Measurements from ENCODE around the gene MYBPC2.

MYBPC2 gene

DNA sequence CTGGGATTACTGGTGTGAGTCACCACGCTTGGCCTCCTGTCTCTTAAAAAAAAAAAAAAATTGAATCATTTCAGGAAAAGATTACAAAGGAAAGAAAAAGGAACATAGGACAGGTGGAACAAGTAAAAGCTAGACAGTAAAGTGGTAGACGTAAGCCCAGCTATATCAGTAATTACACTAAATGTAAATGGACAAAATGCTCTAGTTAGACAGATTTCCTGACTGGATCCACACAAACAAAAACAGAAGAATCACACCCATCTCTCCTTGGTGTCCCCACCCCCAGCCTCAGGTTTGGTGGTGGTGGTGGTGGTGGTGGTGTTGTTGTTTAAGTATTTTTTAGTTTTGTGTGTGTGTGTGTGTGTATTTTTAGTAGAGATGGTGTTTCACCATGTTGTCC is 20.3 kb upstream of the MYBPC2 start:
- no peak for DNase-seq

DNA sequence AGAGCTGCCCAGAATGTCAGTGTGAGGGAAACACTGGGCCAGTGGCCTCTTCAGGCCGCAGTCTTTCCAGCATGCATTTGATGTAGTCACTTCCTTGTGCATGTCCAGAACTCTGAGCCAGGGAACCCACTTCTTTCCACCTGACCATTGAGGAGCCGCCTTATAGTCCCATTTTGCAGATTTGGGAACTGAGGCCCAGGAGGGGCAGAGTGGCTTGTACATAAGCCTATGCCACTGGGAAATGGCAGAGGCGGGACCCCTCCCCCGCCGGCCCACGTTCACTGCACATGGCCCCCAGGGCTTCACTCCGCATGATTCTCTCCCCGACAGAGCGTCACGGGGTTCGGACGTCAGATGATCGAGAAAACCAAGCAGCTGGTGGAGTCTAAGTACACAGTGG is 19.6 kb upstream of the MYBPC2 start:
- DNase-seq = no peak

DNA sequence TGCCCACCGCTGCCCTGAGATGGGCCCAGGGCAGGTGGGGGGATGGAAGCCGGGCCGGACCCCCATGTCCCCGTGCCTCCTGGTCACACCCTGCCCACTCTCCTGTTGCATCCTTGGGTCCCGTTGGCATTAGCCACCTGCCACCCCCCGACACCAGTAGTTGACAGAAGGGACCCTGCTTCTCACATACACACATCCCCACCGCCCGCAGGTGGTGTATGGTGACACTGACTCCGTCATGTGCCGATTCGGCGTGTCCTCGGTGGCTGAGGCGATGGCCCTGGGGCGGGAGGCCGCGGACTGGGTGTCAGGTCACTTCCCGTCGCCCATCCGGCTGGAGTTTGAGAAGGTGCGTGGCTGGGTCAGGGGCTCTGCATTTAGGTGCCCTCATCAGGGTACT is 19.2 kb upstream of the MYBPC2 start:
- DNase-seq = no peak

DNA sequence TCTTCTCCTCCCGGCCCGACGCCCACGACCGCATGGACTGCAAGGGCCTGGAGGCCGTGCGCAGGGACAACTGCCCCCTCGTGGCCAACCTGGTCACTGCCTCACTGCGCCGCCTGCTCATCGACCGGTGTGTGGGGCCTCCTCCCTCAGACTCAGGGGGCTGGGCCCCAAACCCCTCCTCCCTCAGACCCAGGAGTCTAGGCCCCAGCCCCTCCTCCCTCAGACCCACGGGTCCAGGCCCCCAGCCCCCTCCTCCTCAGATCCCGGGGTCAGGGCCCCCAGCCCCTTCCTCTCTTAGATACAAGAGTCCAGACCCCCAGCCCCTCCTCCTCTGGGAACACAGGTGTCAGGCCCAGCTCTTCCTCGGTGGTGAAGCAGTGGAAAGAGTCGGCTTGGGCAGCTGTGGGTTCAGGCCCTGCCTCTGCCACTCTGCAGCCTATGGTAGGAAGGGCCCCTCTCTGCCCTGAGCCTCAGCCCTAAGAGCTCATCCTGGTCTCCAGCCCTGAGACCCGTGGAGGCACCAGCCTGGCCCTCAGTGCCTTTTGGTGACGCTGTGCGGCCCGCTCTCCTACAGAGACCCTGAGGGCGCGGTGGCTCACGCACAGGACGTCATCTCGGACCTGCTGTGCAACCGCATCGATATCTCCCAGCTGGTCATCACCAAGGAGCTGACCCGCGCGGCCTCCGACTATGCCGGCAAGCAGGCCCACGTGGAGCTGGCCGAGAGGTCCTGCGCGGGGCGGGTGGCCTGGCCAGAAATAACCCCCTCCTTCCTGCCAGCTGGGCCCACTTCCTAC is 17.6 kb upstream of the MYBPC2 start:
- peak; percentile 68 for DNase-seq

DNA sequence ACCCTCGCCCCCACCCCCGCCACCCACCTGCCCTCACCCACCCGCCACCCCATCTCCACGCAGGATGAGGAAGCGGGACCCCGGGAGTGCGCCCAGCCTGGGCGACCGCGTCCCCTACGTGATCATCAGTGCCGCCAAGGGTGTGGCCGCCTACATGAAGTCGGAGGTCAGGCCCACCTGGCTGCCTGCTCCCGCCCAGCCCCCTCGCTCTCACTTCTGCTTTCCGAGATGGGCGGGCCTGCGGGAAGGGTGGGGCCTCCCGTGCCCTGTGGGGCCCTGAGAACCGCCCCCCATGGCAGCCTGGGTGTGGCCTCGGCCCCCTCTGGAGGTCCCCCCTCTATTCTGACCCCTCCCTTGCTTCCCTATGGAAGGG is 17.0 kb upstream of the MYBPC2 start:
- peak; percentile 13 for DNase-seq

DNA sequence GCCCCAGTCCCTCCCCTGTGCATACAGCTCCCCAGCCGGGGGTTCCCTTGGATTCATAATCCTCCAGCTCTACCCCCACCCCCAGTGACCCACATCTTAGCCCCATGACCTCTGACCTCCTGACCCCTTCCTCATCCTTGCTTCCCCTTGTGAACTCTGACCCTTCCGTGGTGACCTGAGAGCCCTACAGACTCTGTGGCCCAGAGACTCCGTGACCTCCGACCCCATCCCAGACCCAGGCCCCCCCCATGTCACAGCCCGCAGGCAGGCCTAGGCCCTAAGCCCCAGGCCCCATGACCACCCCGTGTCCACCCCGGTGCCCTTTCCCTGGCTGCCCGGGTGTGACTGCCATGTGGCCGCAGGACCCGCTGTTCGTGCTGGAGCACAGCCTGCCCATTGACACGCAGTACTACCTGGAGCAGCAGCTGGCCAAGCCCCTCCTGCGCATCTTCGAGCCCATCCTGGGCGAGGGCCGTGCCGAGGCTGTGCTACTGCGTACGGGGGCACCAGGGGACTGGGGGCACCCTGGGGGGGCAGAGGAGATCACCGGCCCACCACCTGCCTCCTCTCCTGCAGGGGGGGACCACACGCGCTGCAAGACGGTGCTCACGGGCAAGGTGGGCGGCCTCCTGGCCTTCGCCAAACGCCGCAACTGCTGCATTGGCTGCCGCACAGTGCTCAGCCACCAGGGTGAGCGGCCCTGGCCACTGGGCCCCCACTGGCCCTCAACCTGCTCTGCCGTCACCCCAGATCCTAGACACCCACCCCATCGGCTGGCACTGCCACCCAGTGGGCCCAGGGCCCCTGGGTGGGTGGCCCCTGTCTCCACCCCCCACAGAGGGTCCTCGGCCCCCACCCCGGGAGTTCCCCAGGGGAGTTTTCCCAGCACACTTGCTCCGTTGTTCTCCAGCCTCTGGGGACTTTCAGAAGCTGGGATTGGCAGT is 16.4 kb upstream of the MYBPC2 start:
- no peak for DNase-seq

DNA sequence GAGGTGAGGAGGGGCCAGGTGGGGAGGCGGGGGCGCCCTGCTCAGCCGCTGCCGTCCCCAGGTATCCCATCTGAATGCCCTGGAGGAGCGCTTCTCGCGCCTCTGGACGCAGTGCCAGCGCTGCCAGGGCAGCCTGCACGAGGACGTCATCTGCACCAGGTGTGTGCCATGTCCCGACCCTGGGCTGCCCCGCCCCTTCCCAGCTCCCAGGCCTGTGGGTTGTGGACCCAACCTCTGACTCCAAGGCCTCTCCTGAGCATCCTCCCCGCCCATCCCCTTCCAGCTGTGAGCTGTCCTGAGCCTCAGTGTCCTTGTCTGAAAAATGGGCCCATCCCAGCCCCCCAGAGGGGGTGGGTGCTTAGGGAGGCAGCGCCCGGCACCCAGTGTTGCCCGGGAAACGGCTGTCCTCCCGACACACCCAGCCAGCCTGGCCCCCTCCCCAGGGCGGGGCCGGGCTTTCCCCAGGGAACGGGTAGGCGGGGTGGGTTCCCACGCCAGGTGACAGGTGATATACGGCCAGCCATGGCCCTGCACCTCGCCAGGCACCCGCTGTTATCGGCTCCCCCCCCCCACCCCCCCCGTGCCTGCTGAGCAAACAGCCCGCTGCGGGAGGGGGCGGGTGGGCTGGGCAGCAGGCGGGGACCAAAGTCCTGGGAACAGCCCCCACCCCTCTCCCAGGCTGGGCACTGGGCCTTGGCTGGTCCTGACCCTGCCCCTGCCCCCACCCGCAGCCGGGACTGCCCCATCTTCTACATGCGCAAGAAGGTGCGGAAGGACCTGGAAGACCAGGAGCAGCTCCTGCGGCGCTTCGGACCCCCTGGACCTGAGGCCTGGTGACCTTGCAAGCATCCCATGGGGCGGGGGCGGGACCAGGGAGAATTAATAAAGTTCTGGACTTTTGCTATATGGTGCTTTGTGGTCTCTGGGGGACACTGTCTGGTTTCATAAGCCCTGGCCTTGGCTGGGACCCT is 15.3 kb upstream of the MYBPC2 start:
- DNase-seq = no peak

DNA sequence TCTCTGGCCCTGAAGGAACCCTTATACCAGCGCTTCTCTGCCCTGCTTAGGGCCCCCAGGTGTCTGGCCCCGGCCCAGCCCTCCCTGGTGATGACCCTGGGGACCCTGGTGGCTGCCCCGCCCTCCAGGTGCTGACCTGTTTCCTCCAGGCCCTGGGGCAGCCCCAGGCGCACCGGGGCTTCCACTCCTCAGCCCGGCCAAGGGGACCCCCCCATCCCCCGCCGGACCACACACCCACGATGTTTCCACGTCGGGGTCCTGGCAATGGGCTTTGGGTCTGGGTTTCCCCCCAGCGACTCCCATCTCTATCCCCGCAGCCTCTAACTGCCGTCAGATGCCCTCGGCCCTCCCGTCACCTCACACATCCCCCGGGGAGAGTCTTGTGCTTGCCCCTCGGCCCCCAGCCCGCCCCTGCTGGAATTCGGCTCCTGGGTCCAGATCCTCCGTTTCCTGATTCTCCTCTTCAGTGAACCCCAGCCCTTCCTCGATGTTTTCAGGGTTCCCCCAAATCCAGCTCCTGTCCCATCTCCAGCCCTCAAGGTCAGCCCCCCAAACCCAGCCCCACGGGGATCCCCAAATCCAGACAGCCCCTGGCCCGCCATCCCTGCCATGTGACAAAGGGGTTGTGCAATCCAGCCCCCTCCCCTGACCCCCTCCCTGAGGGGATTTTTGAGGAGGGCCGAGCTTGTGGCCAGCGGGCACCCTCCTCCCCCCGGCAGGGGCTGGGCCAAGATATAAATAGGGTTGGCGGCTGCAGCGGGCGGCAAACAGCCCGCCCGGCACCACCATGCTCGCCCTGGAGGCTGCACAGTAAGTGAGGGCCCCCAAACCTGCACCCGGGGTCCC is 14.3 kb upstream of the MYBPC2 start, which contains the start of gene SPIB:
TSS of gene SPIB (plus strand) at position 763 of the 846 bp plus-strand sequence. CDS start at position 788, 25 bp downstream.
- no peak for DNase-seq

DNA sequence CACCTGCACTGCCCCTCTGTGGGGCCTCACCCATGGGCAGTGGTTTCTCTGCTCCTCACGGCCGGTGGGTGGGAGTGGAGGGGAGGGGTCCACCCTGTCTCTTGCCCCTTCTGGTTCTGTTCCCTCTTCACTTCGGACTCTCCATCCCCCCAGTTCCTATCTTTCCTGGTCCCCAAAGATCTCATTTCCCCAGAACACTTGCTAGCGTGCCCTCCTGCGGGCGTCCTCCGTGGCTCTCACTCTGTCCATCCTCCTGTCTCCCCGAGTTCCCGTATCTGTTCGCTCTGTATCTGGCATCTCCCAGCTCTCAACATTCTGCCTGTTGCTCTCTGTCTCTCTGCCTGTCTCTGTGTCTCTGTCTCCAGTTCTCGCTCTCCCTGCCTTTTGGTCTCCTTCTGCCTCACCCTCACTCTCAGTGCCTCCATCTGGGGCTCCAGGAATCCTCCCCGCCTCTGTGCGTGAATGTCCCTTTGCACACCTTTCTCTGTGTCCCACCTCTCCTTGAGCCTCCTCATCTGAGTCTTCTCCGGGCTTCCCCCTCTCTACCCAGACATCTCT is 13.6 kb upstream of the MYBPC2 start:
- DNase-seq = no peak

DNA sequence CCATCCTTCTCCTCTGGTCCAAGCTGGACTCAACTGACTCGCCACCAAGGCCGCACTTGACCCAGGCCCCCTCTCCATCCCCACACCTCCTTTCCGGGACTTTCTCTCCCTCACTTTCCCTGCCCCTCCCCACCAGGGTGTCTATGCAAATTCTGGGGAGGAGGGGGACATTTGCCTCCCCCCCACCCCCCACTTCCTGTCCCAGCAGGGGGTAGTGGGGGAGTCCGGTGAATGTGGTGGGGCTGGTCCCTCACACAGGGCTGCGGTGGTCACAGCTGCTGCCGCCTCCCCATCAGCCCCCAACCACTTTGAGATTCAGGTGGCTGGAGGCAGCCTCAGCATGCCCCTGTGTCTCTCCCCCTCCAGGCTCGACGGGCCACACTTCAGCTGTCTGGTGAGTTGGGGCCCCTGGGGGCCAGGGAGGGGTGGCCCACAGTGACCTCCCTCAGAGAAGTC is 13.1 kb upstream of the MYBPC2 start:
- no peak for DNase-seq

DNA sequence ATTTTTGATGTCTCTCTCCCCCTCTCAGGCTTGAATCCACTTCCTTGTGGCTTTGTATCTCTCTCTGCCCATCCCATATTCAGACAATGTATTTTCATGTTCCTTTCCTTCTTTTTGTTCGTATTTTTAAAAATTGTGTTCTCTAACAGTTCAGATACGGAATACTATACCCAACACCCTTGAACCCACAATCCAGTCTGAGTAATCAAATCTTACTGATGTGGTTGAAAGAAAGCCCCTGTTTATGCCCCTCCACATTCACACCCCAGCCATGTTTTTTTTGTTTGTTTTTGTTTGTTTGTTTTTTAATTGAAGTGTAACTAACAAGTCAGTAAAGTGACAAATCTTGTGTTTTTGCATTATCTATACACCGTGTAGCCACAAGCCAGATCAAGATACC is 12.6 kb upstream of the MYBPC2 start:
- DNase-seq = no peak

DNA sequence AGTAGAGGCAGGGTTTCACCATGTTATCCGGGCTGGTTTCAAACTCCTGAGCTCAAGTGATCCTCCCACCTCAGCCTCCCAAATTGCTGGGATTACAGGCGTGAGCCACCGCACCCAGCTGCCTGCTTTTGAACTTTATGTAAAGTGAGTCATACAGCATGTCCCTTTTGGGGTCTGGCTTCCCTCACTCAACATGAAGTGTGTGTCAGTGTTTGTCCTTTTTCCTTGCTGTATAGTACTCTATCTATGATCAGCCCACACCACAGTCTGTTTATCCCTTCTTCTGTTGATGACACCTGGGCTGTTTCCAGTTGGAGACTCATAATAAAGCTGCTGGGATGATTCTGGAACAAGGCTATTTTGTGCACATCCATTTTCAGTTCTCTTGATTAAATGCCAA is 11.9 kb upstream of the MYBPC2 start:
- DNase-seq = no peak

DNA sequence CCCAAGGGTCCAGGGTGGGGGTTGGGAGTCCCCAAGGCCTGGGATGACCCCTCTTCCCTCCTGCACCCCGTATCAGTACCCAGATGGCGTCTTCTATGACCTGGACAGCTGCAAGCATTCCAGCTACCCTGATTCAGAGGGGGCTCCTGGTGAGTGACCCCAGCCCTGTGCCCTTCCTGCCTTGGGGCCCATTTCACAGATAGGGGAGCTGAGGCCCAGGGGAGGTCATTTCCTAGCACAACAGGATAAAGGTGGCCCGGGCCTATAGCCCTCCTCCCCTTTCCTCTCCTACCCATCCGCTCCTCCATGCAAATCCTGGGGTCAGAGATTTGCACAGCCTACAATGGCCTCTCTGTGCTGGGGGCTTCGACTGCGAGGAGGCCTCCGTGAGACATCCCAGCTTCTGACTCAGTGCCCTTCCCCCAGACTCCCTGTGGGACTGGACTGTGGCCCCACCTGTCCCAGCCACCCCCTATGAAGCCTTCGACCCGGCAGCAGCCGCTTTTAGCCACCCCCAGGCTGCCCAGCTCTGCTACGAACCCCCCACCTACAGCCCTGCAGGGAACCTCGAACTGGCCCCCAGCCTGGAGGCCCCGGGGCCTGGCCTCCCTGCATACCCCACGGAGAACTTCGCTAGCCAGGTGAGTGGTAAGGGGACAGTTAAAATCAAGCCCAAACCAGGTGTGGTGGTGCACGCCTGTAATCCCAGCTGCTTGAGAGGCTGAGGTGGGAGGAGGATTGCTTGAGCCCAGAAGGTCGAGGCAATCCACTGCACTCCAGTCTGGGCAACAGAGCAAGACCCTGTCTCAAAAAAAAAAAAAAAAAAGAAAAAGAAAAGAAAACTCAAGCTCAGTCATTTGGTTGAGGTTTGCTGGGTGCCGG is 10.1 kb upstream of the MYBPC2 start:
- DNase-seq = no peak

DNA sequence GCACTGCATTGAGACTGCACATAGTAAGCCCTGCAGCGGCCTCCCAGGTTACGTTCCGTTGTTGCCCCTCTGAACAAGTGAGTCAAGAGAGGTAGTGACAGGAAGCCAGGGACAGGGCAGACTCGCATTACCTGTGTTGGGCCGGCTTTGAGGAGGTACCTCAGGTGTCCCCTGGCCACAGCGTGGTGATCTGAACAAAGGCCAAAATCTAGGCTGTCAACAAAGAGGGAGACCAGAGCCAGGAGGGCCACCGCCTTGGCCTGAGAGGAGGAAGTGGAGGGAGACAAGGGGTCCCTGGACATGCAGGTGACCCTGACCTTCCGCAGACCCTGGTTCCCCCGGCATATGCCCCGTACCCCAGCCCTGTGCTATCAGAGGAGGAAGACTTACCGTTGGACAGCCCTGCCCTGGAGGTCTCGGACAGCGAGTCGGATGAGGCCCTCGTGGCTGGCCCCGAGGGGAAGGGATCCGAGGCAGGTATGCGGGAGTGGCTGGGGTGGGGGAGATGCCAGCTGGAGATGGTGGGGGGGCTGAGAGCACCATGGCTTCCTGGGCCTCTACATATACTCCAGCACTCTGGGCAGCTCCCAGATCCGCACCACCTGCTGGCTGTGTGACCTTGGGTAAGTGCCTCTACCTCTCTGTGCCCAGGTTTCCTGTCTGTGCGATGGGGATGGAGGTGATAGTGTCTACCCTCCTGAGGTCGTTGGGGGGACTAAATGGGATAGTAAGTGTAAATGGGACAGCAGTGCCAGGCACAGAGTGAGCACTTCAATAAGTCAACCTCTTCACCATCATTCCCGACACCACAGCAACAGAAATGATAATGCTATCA is 9.2 kb upstream of the MYBPC2 start:
- no peak for DNase-seq

DNA sequence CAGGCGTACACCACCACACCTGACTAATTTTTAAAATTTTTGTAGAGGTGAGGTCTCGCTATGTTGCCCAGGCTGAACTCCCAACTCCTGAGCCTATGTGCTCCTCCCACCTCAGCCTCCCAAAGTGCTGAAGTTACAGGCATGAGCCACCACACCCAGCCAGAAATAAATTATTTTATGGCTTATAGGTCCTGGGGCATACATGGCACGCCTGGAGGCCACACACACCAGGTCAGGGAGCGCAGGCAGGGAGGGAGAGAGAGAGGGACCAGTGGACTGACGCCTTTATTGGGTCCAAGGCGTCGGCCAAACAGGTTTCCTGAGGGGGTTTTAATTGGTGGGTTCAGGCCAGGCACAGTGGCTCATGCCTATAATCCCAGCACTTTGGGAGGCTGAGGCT is 7.1 kb upstream of the MYBPC2 start:
- DNase-seq = no peak

DNA sequence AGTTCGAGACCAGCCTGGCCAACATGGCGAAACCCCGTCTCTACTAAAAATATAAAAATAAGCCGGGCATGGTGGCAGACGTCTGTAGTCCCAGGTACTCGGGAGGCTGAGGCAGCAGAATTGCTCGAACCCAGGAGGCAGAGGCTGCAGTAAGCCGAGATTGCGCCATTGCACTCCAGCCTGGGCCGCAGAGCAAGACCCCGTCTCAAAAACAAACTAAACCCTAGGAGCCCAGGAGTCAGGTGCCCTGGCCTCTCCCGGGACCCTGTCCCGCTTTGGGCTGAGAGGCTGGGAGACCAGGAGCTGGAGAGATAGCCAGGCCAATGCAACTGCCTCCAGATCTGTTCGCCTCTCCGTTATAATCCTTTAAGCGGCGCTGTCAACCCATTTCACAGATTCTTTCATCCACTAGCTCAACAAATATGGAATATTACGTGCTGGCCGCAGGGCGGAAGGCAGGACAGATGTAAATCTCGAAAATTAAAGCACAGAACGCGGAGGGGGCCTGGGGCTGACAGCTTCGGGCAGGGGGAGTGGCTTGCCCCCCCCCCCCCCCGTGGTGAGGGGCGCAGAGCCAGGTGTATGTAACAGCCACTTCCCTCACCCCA is 5.3 kb upstream of the MYBPC2 start:
- DNase-seq = no peak

DNA sequence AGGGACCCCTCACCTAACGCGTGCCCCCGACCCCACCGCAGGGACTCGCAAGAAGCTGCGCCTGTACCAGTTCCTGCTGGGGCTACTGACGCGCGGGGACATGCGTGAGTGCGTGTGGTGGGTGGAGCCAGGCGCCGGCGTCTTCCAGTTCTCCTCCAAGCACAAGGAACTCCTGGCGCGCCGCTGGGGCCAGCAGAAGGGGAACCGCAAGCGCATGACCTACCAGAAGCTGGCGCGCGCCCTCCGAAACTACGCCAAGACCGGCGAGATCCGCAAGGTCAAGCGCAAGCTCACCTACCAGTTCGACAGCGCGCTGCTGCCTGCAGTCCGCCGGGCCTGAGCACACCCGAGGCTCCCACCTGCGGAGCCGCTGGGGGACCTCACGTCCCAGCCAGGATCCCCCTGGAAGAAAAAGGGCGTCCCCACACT is 4.7 kb upstream of the MYBPC2 start:
- peak; percentile 24 for DNase-seq

DNA sequence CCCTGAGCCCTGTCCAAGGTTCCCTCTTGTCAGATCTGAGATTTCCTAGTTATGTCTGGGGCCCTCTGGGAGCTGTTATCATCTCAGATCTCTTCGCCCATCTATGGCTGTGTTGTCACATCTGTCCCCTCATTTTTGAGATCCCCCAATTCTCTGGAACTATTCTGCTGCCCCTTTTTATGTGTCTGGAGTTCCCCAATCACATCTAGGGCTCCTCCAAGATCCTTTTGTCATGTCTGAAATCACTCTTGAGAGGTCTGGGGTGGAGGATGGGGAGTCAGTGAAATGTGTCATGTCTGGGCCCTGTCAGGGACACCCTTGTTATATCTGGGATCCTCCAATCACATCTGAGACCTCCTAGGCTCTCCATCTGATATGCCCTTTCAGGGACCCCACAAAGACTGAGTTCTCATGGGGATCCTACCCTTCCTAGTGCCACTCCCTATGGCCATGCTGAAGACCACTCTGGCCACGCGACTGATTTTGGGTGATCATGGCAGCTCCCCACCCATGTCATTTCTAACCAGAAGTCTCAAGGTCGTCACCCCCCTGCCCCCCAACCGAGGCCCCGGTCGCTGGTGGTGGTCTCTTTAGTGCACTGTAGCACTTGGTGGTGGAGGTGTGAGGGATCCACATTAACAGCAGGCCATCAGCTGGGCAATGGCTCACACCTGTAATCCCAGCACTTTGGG is 3.8 kb upstream of the MYBPC2 start:
- DNase-seq = no peak
